HepG2 (cell line): ENCODE results near the gene PLEKHG7. TPM values are rescaled to one million over a fixed set of nuclear protein-coding genes. Genes with fewer than 3 reads are reported as not detected.

ENCODE experiments used
- ATAC-seq: fragments of 200-7000 bp; cut with Tn5 transposase; 3 replicates; pipeline ENCODE4 v1.9.1; 2020; ENCODE audit warnings: mild to moderate bottlenecking, moderate library complexity
- BruUV-seq: library from RNA; stranded (reverse); fragments of 400-500 nt; replicated peaks from 2 replicates; lab custom pipeline; 2021; lab: Mats Ljungman, UMichigan
- CTCF ChIA-PET: fragments of 300-600 bp; formaldehyde crosslinking; extraction: SDS; loops from one replicate; lab custom pipeline; 2021; ENCODE audit warnings: low total read pairs, inconsistent platforms, low intra/inter-chr PET ratio; lab: Yijun Ruan, JAX
- POLR2A ChIA-PET: fragments of 350-600 bp; sonication (Branson Sonifier 250); formaldehyde crosslinking; loops from one replicate; lab custom pipeline; 2020; ENCODE audit warnings: antibody characterized with exemption, inconsistent platforms; lab: Yijun Ruan, JAX
- DNase-seq: peaks from one replicate; pipeline ENCODE4 v3.0.0-alpha.2; 2015; ENCODE audit warnings: low spot score
- FAIRE-seq: peaks from 3 replicates; lab custom pipeline; 2011; peaks lifted over from hg19 to GRCh38; lab: Jason Lieb, UNC
- H2AFZ ChIP-seq: one replicate; pipeline ENCODE4 v1.6.1; 2011; ENCODE audit warnings: low read length, inconsistent platforms
- H3K27ac ChIP-seq: fragments of 300-600 bp; 3 replicates; pipeline ENCODE4 v1.8.0; 2011; ENCODE audit warnings: mixed run types, mild to moderate bottlenecking, mixed read lengths, low read length, inconsistent platforms; ENCODE audit not compliant: insufficient read depth; ENCODE audit errors: extremely low read length
- H3K27me3 ChIP-seq, 2 experiments: fragments of 200-600 bp in 1 of 2; 2 replicates in 1 of 2; 3 replicates in 1 of 2; pipeline versions ENCODE4 v1.6.0 to v1.8.0; 2011; ENCODE audit warnings: low read length in 2 of 2, mild to moderate bottlenecking in 2 of 2, moderate library complexity in 2 of 2, inconsistent platforms in 1 of 2; ENCODE audit not compliant: insufficient read depth in 2 of 2, control insufficient read depth in 1 of 2
- H3K36me3 ChIP-seq, 2 experiments: fragments of 200-600 bp in 1 of 2; replicated peaks in 1 of 2; 2 replicates in 1 of 2; 3 replicates in 1 of 2; pipeline versions ENCODE4 v1.5.1 to v1.8.0; 2011; ENCODE audit warnings: low read length in 2 of 2, inconsistent platforms in 1 of 2; ENCODE audit not compliant: insufficient read depth in 2 of 2, control insufficient read depth in 1 of 2
- H3K4me1 ChIP-seq: 2 replicates; pipeline ENCODE4 v1.5.1; 2012; ENCODE audit warnings: low read length, inconsistent platforms; ENCODE audit not compliant: insufficient read depth
- H3K4me2 ChIP-seq: 2 replicates; pipeline ENCODE4 v1.6.0; 2011; ENCODE audit warnings: low read depth, low read length, inconsistent platforms
- H3K4me3 ChIP-seq, 3 experiments: fragments of 200-600 bp in 1 of 3; sonication (generic), shearing (Covaris generic) in 1 of 3; replicated peaks in 1 of 3; 2 replicates each; pipeline ENCODE4 v1.5.1; 2011 to 2016; ENCODE audit warnings: low read length in 3 of 3, inconsistent platforms in 2 of 3, low read depth in 2 of 3, mild to moderate bottlenecking in 2 of 3, control low read depth in 1 of 3, mixed read lengths in 1 of 3; ENCODE audit not compliant: insufficient read depth in 1 of 3
- H3K79me2 ChIP-seq: one replicate; pipeline ENCODE4 v1.6.1; 2011; ENCODE audit warnings: low read length, inconsistent platforms; ENCODE audit not compliant: insufficient read depth
- H3K9ac ChIP-seq: 2 replicates; pipeline ENCODE4 v1.6.0; 2011; ENCODE audit warnings: mild to moderate bottlenecking, low read depth, low read length, inconsistent platforms; ENCODE audit not compliant: insufficient read depth
- H3K9me3 ChIP-seq: 2 replicates; pipeline ENCODE4 v1.5.1; 2012; ENCODE audit warnings: mild to moderate bottlenecking, low read length
- H4K20me1 ChIP-seq: 2 replicates; pipeline ENCODE4 v1.6.0; 2011; ENCODE audit warnings: inconsistent platforms, mild to moderate bottlenecking, low read length, moderate library complexity; ENCODE audit not compliant: insufficient read depth
- DNMT1 ChIP-seq: sonication (generic); formaldehyde crosslinking; IDR thresholded peaks from 2 replicates; pipeline ENCODE4 v1.5.1; 2020; ENCODE audit warnings: mild to moderate bottlenecking, missing genetic modification reagents
- NFKBIZ ChIP-seq: IDR thresholded peaks from 2 replicates; pipeline ENCODE4 v1.6.1; 2018; ENCODE audit warnings: missing genetic modification reagents, missing compliant biosample characterization
- TCF12 ChIP-seq, 2 experiments: fragments of 450-650 bp in 1 of 2; sonication (generic) in 1 of 2; formaldehyde crosslinking in 1 of 2; IDR thresholded peaks; 2 replicates each; pipeline versions ENCODE4 v1.6.1 to v1.8.0; 2017 to 2022; ENCODE audit warnings: antibody characterized with exemption in 1 of 2, mild to moderate bottlenecking in 1 of 2, missing genetic modification reagents in 1 of 2, moderate library complexity in 1 of 2
- ZNF207 ChIP-seq: fragments of 450-650 bp; IDR thresholded peaks from 2 replicates; pipeline ENCODE4 v1.6.1; 2016; ENCODE audit warnings: antibody characterized with exemption, borderline replicate concordance
- WGBS: methylation state at CpG from one replicate; pipeline ENCODE4 v1.1.6; 2017; ENCODE audit warnings: low lambda C conversion rate; 5-methylcytosine and 5-hydroxymethylcytosine counted together
- in situ Hi-C: cut with HindIII; loops from 2 replicates; pipeline ENCODE4 v1.10.0; 2017; ENCODE audit warnings: low pct_unique_long_range_greater_than_20kb; ENCODE audit not compliant: extremely low pct_ligation_motif_present
- intact Hi-C: fragments of 100-400 bp; cut with micrococcal nuclease; formaldehyde crosslinking; loops from one replicate; pipeline ENCODE4 v1.10.0; 2022; ENCODE audit not compliant: unreplicated experiment
- polyA plus RNA-seq, 8 experiments: library from polyadenylated mRNA; depleted of rRNA in 3 of 8; stranded (reverse) in 7 of 8; unstranded in 1 of 8; fragments of >200 nt; fragmentation: Illumina TruSeq in 4 of 8; extraction: Trizol in 4 of 8; gene quantifications; 2 replicates each; pipeline versions ENCODE4 v1.2.1 to v1.2.3, GENCODE V29; 2011 to 2016; ENCODE audit warnings: low read depth in 4 of 8, missing spikeins in 1 of 8, mixed read lengths in 1 of 8; ENCODE audit not compliant: insufficient read depth in 1 of 8
- total RNA-seq, 5 experiments: library from RNA; depleted of rRNA; stranded (reverse); fragments of >200 nt; fragmentation: Illumina TruSeq; extraction: Trizol; gene quantifications; 2 replicates each; pipeline ENCODE4 v1.2.3, GENCODE V29; 2016; ENCODE audit warnings: low read depth in 1 of 5
- TF ChIP-seq, protein P1 (sequence below): sonication (generic); formaldehyde crosslinking; IDR thresholded peaks from 2 replicates; pipeline ENCODE4 v1.4.0; 2020; ENCODE audit warnings: missing genetic modification reagents, borderline replicate concordance
- TF ChIP-seq, protein P2 (sequence below): sonication (generic); formaldehyde crosslinking; IDR thresholded peaks from 2 replicates; pipeline ENCODE4 v1.8.1; 2022; ENCODE audit warnings: mild to moderate bottlenecking, missing genetic modification reagents

Gene PLEKHG7
- total and polyA plus RNA-seq, 2 of the 13 experiments (the other 11 are each of a cell fraction or from before 2014, with no cell fraction given) = not detected

DNA sequence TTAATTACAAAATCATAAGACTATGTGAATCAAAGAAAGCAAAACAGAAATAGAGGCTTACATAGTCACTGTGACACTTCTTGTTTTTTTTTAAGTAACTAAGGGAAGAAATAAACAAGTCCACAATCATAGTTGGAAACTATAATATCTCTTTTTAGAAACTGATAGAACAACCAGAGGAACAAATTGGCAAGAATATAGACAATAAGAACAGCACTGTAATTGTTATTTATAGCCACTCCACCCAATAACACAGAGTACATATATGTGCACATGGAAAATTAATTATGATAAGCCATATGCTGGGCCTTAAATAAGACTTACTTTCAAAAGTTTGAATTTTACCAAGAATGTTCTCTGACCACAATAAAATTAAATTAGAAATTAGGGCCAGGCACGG is 101.1 kb downstream of the PLEKHG7 start:
- Histone ChIP-seq H3K27ac (no peak overlapping the region), H3K27me3 (no peaks in the 10 kb centered on the region), H2AFZ (no peak overlapping the region), H3K36me3 (peaks cover 2 to 31% of the 10 kb centered on the region in 2 experiments; a peak in 3 of 5 replicates), H3K4me1 (no peaks in the 10 kb centered on the region), H3K4me2 (no peak overlapping the region), H3K9me3 (no peaks in the 10 kb centered on the region), H3K79me2 (no peaks in the 10 kb centered on the region), H4K20me1 (no peaks in the 10 kb centered on the region), H3K4me3 (no peak overlapping the region), H3K9ac (no peak overlapping the region)
- DNase-seq (no peak), FAIRE-seq (no peak), ATAC-seq (no peak)
- WGBS = 94% methylated on average over 1 of the region's 1 CpG
- in situ Hi-C loops = no loop called here
- ChIA-PET CTCF (no interaction called here), POLR2A (no interaction called here)
- intact Hi-C loops = no loop called here
- no TSS peak for BruUV-seq
- TF ChIP-seq TCF12 (IDR thresholded peaks at IDR 0.05) (no peak), TCF12 (CRISPR knock-in tag; IDR thresholded peaks at IDR 0.05) (no peak), ZNF207 (no peak), DNMT1 (CRISPR knock-in tag) (no peak), NFKBIZ (no peak)
- TF ChIP-seq, protein P1, sequence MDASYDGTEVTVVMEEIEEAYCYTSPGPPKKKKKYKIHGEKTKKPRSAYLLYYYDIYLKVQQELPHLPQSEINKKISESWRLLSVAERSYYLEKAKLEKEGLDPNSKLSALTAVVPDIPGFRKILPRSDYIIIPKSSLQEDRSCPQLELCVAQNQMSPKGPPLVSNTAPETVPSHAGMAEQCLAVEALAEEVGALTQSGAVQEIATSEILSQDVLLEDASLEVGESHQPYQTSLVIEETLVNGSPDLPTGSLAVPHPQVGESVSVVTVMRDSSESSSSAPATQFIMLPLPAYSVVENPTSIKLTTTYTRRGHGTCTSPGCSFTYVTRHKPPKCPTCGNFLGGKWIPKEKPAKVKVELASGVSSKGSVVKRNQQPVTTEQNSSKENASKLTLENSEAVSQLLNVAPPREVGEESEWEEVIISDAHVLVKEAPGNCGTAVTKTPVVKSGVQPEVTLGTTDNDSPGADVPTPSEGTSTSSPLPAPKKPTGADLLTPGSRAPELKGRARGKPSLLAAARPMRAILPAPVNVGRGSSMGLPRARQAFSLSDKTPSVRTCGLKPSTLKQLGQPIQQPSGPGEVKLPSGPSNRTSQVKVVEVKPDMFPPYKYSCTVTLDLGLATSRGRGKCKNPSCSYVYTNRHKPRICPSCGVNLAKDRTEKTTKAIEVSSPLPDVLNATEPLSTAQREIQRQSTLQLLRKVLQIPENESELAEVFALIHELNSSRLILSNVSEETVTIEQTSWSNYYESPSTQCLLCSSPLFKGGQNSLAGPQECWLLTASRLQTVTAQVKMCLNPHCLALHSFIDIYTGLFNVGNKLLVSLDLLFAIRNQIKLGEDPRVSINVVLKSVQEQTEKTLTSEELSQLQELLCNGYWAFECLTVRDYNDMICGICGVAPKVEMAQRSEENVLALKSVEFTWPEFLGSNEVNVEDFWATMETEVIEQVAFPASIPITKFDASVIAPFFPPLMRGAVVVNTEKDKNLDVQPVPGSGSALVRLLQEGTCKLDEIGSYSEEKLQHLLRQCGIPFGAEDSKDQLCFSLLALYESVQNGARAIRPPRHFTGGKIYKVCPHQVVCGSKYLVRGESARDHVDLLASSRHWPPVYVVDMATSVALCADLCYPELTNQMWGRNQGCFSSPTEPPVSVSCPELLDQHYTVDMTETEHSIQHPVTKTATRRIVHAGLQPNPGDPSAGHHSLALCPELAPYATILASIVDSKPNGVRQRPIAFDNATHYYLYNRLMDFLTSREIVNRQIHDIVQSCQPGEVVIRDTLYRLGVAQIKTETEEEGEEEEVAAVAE (CRISPR knock-in tag) = no peak
- TF ChIP-seq, protein P2, sequence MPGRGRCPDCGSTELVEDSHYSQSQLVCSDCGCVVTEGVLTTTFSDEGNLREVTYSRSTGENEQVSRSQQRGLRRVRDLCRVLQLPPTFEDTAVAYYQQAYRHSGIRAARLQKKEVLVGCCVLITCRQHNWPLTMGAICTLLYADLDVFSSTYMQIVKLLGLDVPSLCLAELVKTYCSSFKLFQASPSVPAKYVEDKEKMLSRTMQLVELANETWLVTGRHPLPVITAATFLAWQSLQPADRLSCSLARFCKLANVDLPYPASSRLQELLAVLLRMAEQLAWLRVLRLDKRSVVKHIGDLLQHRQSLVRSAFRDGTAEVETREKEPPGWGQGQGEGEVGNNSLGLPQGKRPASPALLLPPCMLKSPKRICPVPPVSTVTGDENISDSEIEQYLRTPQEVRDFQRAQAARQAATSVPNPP (CRISPR knock-in tag) = no peak
